ENCODE measurements around the gene JAZF1. TPM values are rescaled to one million over a fixed set of nuclear protein-coding genes. Genes with fewer than 3 reads are reported as not detected.

Gene JAZF1
- total and polyA plus RNA-seq, 9 of the 15 experiments (the other 6 are each of a cell fraction or from before 2014, with no cell fraction given) = 0.04 to 0.64 (median 0.11) TPM; not detected in 3

- TF ChIP-seq, protein P1, sequence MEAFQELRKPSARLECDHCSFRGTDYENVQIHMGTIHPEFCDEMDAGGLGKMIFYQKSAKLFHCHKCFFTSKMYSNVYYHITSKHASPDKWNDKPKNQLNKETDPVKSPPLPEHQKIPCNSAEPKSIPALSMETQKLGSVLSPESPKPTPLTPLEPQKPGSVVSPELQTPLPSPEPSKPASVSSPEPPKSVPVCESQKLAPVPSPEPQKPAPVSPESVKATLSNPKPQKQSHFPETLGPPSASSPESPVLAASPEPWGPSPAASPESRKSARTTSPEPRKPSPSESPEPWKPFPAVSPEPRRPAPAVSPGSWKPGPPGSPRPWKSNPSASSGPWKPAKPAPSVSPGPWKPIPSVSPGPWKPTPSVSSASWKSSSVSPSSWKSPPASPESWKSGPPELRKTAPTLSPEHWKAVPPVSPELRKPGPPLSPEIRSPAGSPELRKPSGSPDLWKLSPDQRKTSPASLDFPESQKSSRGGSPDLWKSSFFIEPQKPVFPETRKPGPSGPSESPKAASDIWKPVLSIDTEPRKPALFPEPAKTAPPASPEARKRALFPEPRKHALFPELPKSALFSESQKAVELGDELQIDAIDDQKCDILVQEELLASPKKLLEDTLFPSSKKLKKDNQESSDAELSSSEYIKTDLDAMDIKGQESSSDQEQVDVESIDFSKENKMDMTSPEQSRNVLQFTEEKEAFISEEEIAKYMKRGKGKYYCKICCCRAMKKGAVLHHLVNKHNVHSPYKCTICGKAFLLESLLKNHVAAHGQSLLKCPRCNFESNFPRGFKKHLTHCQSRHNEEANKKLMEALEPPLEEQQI (IDR thresholded peaks at IDR 0.05) = peak; percentile 50; the same call in 1 of the 2 replicates
- no peak for TF ChIP-seq XRCC3 (IDR thresholded peaks at IDR 0.05)
- no peak for TF ChIP-seq RHOXF2B (CRISPR knock-in tag; conservative IDR thresholded peaks at IDR 0.05)
- TF ChIP-seq HDGF (IDR thresholded peaks at IDR 0.05) = no peak
- TF ChIP-seq ZNF589 (CRISPR knock-in tag; IDR thresholded peaks at IDR 0.05; ENCODE audit: low read depth) = peak; percentile 30; the same call in 1 of the 2 replicates
- TF ChIP-seq EHMT2 (IDR thresholded peaks at IDR 0.05) = peak; percentile 16; the same call in 1 of the 2 replicates
- peak; percentile 31; the same call in 1 of the 2 replicates for TF ChIP-seq EP400 (IDR thresholded peaks at IDR 0.05)
- TF ChIP-seq NFE2 (IDR thresholded peaks at IDR 0.05; ENCODE audit: low read depth) = peak; percentile 97
- no peak for TF ChIP-seq PHB2 (IDR thresholded peaks at IDR 0.05; ENCODE audit: low read depth)
- no peak for TF ChIP-seq SMAD4 (CRISPR knock-in tag; conservative IDR thresholded peaks at IDR 0.05)
- no peak for TF ChIP-seq THRAP3 (IDR thresholded peaks at IDR 0.05; ENCODE audit: borderline replicate concordance)
- peak; percentile 75; the same call in 1 of the 2 replicates for TF ChIP-seq LEF1 (IDR thresholded peaks at IDR 0.05)
- TF ChIP-seq, protein P2, sequence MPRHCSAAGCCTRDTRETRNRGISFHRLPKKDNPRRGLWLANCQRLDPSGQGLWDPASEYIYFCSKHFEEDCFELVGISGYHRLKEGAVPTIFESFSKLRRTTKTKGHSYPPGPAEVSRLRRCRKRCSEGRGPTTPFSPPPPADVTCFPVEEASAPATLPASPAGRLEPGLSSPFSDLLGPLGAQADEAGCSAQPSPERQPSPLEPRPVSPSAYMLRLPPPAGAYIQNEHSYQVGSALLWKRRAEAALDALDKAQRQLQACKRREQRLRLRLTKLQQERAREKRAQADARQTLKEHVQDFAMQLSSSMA (CRISPR knock-in tag; IDR thresholded peaks at IDR 0.05) = no peak
- peak; percentile 97 for TF ChIP-seq BACH1 (tag; IDR thresholded peaks at IDR 0.05)
- 0 out of 2 replicates have a peak, but pooled peaks have one; percentile 15 for TF ChIP-seq MTA1 (IDR thresholded peaks at IDR 0.05; ENCODE audit: borderline replicate concordance)
- TF ChIP-seq YY1 (IDR thresholded peaks at IDR 0.05; ENCODE audit: borderline replicate concordance in 1 of 3, control insufficient read depth in 1 of 3, extremely low read depth in 1 of 3, insufficient read depth in 3 of 3, insufficient read length in 1 of 3, insufficient replicate concordance in 2 of 3, low read depth in 1 of 3, low read length in 2 of 3) = no peak
- TF ChIP-seq FOSL1 (tag; conservative IDR thresholded peaks at IDR 0.05) = peak; percentile 99
- peak in 1 of 2 experiments; percentile 65; a peak in 1 of 4 replicates for TF ChIP-seq RCOR1 (IDR thresholded peaks at IDR 0.05; ENCODE audit: borderline replicate concordance in 1 of 2, low read depth in 2 of 2, low read length in 2 of 2)
- TF ChIP-seq JUN (IDR thresholded peaks at IDR 0.05; ENCODE audit: borderline replicate concordance, low read depth, low read length) = peak; percentile 94
- TF ChIP-seq JUN (CRISPR knock-in tag; IDR thresholded peaks at IDR 0.05; ENCODE audit: borderline replicate concordance) = no peak
- no peak for TF ChIP-seq BCLAF1 (IDR thresholded peaks at IDR 0.05; ENCODE audit: borderline replicate concordance in 1 of 2, control insufficient read depth in 1 of 2, low read depth in 2 of 2, low read length in 1 of 2)
- no peak for TF ChIP-seq CSDE1 (IDR thresholded peaks at IDR 0.05)
Measured at GRCh38 chr7:28037220-28038010, 143.2 kb downstream of the JAZF1 start (continued).

Measured in K562 (cell line).